Smooth muscle cell (in vitro differentiated cells): Measurements from ENCODE around the gene IFITM10. TPM values are rescaled to one million over a fixed set of nuclear protein-coding genes. Genes with fewer than 3 reads are reported as not detected.

Experiments used
- DNase-seq: peaks from one replicate; lab custom pipeline; 2025; ENCODE audit not compliant: unreplicated experiment; lab: John Stamatoyannopoulos, UW
- H2AFZ ChIP-seq: fragments of 200-600 bp; sonication (generic); 2 replicates; pipeline ENCODE4 v1.6.0; 2016; ENCODE audit warnings: antibody characterized with exemption, low read depth, mild to moderate bottlenecking
- H3F3A ChIP-seq: fragments of 200-600 bp; sonication (generic); 2 replicates; pipeline ENCODE4 v1.6.0; 2017; ENCODE audit warnings: antibody characterized with exemption, low read depth
- H3K27ac ChIP-seq: fragments of 200-600 bp; sonication (generic); 2 replicates; pipeline ENCODE4 v1.5.1; 2016; ENCODE audit warnings: low read depth, mild to moderate bottlenecking
- H3K27me3 ChIP-seq: fragments of 200-600 bp; sonication (generic); 2 replicates; pipeline ENCODE4 v1.6.1; 2016; ENCODE audit warnings: low read depth, mild to moderate bottlenecking
- H3K36me3 ChIP-seq: fragments of 200-600 bp; sonication (generic); 2 replicates; pipeline ENCODE4 v1.5.1; 2016; ENCODE audit warnings: low read depth
- H3K4me1 ChIP-seq: fragments of 200-600 bp; sonication (generic); 2 replicates; pipeline ENCODE4 v1.5.1; 2016; ENCODE audit warnings: low read depth
- H3K4me2 ChIP-seq: fragments of 200-600 bp; sonication (generic); 2 replicates; pipeline ENCODE4 v1.6.0; 2016; ENCODE audit warnings: mild to moderate bottlenecking
- H3K4me3 ChIP-seq: fragments of 200-600 bp; sonication (generic); 2 replicates; pipeline ENCODE4 v1.5.1; 2016; ENCODE audit warnings: mild to moderate bottlenecking
- H3K79me2 ChIP-seq: fragments of 200-600 bp; sonication (generic); 2 replicates; pipeline ENCODE4 v1.6.0; 2016; ENCODE audit warnings: low read depth, mild to moderate bottlenecking
- H3K9ac ChIP-seq: fragments of 200-600 bp; sonication (generic); 2 replicates; pipeline ENCODE4 v1.6.0; 2016; ENCODE audit warnings: low read depth
- H3K9me3 ChIP-seq: fragments of 200-600 bp; sonication (generic); replicated peaks from 2 replicates; pipeline ENCODE4 v1.5.1; 2016; ENCODE audit warnings: low read depth
- H4K20me1 ChIP-seq: fragments of 200-600 bp; sonication (generic); 2 replicates; pipeline ENCODE4 v1.6.0; 2016; ENCODE audit warnings: low read depth
- CTCF ChIP-seq: fragments of 200-600 bp; sonication (generic); IDR thresholded peaks from 2 replicates; pipeline ENCODE4 v1.5.1; 2017; ENCODE audit warnings: borderline replicate concordance, mild to moderate bottlenecking, antibody characterized with exemption; ENCODE audit not compliant: insufficient read depth, poor library complexity, severe bottlenecking
- WGBS: methylation state at CpG from one replicate; pipeline ENCODE4 v1.1.7; 2016; ENCODE audit warnings: low lambda C conversion rate; 5-methylcytosine and 5-hydroxymethylcytosine counted together
- polyA plus RNA-seq: library from polyadenylated mRNA; unstranded; fragments of >200 nt; fragmentation: Nextera tagmentation; extraction: Ambion mirVana; gene quantifications from 2 replicates; pipeline ENCODE4 v1.2.1, GENCODE V29; 2016
- total RNA-seq: library from RNA; depleted of rRNA; stranded (reverse); fragments of >200 nt; gene quantifications from 2 replicates; pipeline ENCODE4 v1.2.3, GENCODE V29; 2014

Gene IFITM10
- total and polyA plus RNA-seq, 2 experiments from 2014 or later = 0.49 to 2.2 TPM

- H2AFZ ChIP-seq = no peak overlapping the region
- 91% methylated on average over 10 of the region's 11 CpGs for WGBS
- no peaks in the 10 kb centered on the region for H3K79me2 ChIP-seq
- TF ChIP-seq CTCF = no peak
- no peak overlapping the region for H3K27ac ChIP-seq
- no peak overlapping the region for H3K4me3 ChIP-seq
- H3K36me3 ChIP-seq = no peaks in the 10 kb centered on the region
- H3F3A ChIP-seq = peaks cover 4% of the 10 kb centered on the region
- H3K4me1 ChIP-seq = peaks cover 9% of the 10 kb centered on the region
- no peak overlapping the region for H3K9ac ChIP-seq
- H3K9me3 ChIP-seq = no peaks in the 10 kb centered on the region
- no peak overlapping the region for H3K4me2 ChIP-seq
- DNase-seq = no peak
- H4K20me1 ChIP-seq = no peaks in the 10 kb centered on the region
- no peaks in the 10 kb centered on the region for H3K27me3 ChIP-seq
Observed at GRCh38 chr11:1776331-1776851, 26.0 kb upstream of the IFITM10 start.

GRCh38 chr11:1774886-1775285 is 24.5 kb upstream of the IFITM10 start:
- 93% methylated on average over 12 of the region's 12 CpGs for WGBS
- H3K9ac ChIP-seq = no peak overlapping the region

GRCh38 chr11:1773994-1774550 is 23.7 kb upstream of the IFITM10 start:
- H3K27ac ChIP-seq = no peak overlapping the region
- H3K27me3 ChIP-seq = no peaks in the 10 kb centered on the region
- no peak overlapping the region for H3K4me2 ChIP-seq
- no peaks in the 10 kb centered on the region for H4K20me1 ChIP-seq
- no peaks in the 10 kb centered on the region for H3K79me2 ChIP-seq
- no peaks in the 10 kb centered on the region for H3K9me3 ChIP-seq
- H3F3A ChIP-seq = peaks cover 4% of the 10 kb centered on the region
- H2AFZ ChIP-seq = no peak overlapping the region
- H3K4me1 ChIP-seq = peaks cover 9% of the 10 kb centered on the region
- H3K9ac ChIP-seq = no peak overlapping the region
- 93% methylated on average over 11 of the region's 11 CpGs for WGBS
- no peaks in the 10 kb centered on the region for H3K36me3 ChIP-seq
- TF ChIP-seq CTCF = no peak
- DNase-seq = no peak
- H3K4me3 ChIP-seq = no peak overlapping the region

More at GRCh38 chr11:1774886-1775285, 24.5 kb upstream of the IFITM10 start:
- Histone ChIP-seq H2AFZ (no peak overlapping the region), H3K4me1 (peaks cover 9% of the 10 kb centered on the region), H3K36me3 (no peaks in the 10 kb centered on the region), H3K79me2 (no peaks in the 10 kb centered on the region), H3K4me3 (no peak overlapping the region), H4K20me1 (no peaks in the 10 kb centered on the region), H3K9me3 (no peaks in the 10 kb centered on the region), H3F3A (peaks cover 4% of the 10 kb centered on the region), H3K4me2 (no peak overlapping the region), H3K27me3 (no peaks in the 10 kb centered on the region), H3K27ac (no peak overlapping the region)
- DNase-seq = no peak
- no peak for TF ChIP-seq CTCF
